ENCODE results near the gene SORBS1.

Gene SORBS1

DNA sequence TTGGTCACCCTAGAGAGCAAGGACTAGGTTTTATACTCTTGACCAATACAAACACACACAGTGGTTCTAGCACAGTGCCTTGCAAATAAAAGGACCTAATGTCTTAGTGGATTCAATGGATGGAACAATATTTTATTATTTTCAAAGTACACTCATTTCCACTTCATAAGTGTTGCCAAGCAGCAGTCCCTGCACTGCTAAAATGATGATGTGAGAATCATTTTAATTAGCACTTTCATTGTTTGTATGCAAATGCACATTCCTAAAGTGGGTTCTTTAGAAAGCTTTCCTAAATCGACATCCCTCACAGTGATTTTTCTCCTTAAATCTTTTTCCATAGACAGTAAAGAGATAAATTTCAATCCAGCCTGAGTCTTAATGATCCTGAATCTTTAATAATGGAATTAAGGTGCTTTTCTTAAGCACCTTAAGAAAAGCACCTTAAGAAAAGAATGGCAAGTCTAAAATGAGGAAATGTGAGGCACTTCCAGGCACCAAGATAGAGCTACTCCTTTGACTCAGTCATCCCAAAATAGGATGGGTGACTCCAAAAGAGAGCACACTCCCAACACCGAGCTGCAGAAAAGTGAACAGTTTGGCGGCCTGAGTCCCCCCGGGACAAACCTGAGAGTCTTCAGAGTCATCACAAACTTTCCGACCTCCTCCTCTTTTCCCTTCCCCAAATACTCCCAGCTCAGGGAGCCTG lies 84.5 kb downstream of the SORBS1 start:
- no peak for TF ChIP-seq CREB1 (IDR thresholded peaks at IDR 0.05; ENCODE audit: low read depth)
- no peak for TF ChIP-seq EGR1 (IDR thresholded peaks at IDR 0.05)
- TF ChIP-seq RAD21 (IDR thresholded peaks at IDR 0.05; ENCODE audit: low read depth) = no peak
- no peak for TF ChIP-seq YY1 (IDR thresholded peaks at IDR 0.05; ENCODE audit: low read depth)
- no peak for TF ChIP-seq TEAD4 (IDR thresholded peaks at IDR 0.05)
- TF ChIP-seq FOXM1 (IDR thresholded peaks at IDR 0.05; ENCODE audit: borderline replicate concordance, low read depth) = no peak
- TF ChIP-seq TCF12 (IDR thresholded peaks at IDR 0.05; ENCODE audit: low read depth) = no peak
- TF ChIP-seq, protein P1, sequence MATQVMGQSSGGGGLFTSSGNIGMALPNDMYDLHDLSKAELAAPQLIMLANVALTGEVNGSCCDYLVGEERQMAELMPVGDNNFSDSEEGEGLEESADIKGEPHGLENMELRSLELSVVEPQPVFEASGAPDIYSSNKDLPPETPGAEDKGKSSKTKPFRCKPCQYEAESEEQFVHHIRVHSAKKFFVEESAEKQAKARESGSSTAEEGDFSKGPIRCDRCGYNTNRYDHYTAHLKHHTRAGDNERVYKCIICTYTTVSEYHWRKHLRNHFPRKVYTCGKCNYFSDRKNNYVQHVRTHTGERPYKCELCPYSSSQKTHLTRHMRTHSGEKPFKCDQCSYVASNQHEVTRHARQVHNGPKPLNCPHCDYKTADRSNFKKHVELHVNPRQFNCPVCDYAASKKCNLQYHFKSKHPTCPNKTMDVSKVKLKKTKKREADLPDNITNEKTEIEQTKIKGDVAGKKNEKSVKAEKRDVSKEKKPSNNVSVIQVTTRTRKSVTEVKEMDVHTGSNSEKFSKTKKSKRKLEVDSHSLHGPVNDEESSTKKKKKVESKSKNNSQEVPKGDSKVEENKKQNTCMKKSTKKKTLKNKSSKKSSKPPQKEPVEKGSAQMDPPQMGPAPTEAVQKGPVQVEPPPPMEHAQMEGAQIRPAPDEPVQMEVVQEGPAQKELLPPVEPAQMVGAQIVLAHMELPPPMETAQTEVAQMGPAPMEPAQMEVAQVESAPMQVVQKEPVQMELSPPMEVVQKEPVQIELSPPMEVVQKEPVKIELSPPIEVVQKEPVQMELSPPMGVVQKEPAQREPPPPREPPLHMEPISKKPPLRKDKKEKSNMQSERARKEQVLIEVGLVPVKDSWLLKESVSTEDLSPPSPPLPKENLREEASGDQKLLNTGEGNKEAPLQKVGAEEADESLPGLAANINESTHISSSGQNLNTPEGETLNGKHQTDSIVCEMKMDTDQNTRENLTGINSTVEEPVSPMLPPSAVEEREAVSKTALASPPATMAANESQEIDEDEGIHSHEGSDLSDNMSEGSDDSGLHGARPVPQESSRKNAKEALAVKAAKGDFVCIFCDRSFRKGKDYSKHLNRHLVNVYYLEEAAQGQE (IDR thresholded peaks at IDR 0.05; ENCODE audit: low read depth) = no peak
- TF ChIP-seq CEBPB (IDR thresholded peaks at IDR 0.05) = no peak
- no peak for TF ChIP-seq EP300 (IDR thresholded peaks at IDR 0.05; ENCODE audit: borderline replicate concordance)
- TF ChIP-seq TAF1 (IDR thresholded peaks at IDR 0.05; ENCODE audit: low read depth) = no peak
- TF ChIP-seq MAX (IDR thresholded peaks at IDR 0.05) = no peak
- no peak for TF ChIP-seq ZBTB7A (IDR thresholded peaks at IDR 0.05; ENCODE audit: low read depth)
- TF ChIP-seq USF1 (IDR thresholded peaks at IDR 0.05) = no peak
- TF ChIP-seq NFIC (IDR thresholded peaks at IDR 0.05) = no peak

DNA sequence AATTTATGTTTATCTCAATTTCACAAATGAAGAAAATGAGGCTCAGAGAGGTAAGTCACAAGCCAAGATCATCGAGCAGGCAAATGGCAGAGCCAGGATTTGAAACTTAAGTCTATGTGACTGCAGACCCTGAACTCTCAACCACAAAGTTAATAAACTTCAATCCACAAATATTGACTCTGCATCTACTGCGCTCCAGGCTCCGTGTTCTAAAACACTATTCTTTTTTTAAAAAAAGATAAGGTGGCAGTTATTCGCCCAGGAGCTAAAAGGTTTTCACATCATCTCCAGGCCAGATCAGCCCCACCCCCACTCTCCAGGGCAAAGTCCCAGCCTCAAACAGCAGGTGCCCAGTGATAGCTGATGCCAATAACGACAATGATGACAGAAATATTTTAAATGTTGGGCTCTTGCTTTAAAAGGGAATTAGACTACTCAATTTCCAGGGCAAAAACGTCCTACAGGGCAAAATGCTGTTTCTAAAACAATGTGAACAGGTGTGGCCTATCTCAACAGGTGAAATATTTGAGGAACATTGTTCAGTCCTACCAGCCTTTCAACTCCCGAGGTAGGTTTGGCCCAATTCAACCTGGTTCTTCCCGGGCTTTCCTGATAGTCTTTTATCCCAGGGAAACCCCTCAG lies 85.2 kb downstream of the SORBS1 start:
- no peak for TF ChIP-seq TCF12 (IDR thresholded peaks at IDR 0.05; ENCODE audit: low read depth)
- no peak for TF ChIP-seq USF1 (IDR thresholded peaks at IDR 0.05)
- no peak for TF ChIP-seq CEBPB (IDR thresholded peaks at IDR 0.05)
- TF ChIP-seq TEAD4 (IDR thresholded peaks at IDR 0.05) = no peak
- TF ChIP-seq, protein P1 (IDR thresholded peaks at IDR 0.05; ENCODE audit: low read depth) = no peak

- TF ChIP-seq MAX (IDR thresholded peaks at IDR 0.05) (no peak), EP300 (IDR thresholded peaks at IDR 0.05; ENCODE audit: borderline replicate concordance) (no peak), USF1 (IDR thresholded peaks at IDR 0.05) (no peak), TAF1 (IDR thresholded peaks at IDR 0.05; ENCODE audit: low read depth) (no peak), RAD21 (IDR thresholded peaks at IDR 0.05; ENCODE audit: low read depth) (no peak), YY1 (IDR thresholded peaks at IDR 0.05; ENCODE audit: low read depth) (no peak), NFIC (IDR thresholded peaks at IDR 0.05) (no peak), EGR1 (IDR thresholded peaks at IDR 0.05) (no peak), TEAD4 (IDR thresholded peaks at IDR 0.05) (no peak), CREB1 (IDR thresholded peaks at IDR 0.05; ENCODE audit: low read depth) (no peak), FOXM1 (IDR thresholded peaks at IDR 0.05; ENCODE audit: borderline replicate concordance, low read depth) (no peak), ZBTB7A (IDR thresholded peaks at IDR 0.05; ENCODE audit: low read depth) (no peak), TCF12 (IDR thresholded peaks at IDR 0.05; ENCODE audit: low read depth) (no peak), CEBPB (IDR thresholded peaks at IDR 0.05) (no peak)
- TF ChIP-seq, protein P1 (IDR thresholded peaks at IDR 0.05; ENCODE audit: low read depth) = no peak
Observed at GRCh38 chr10:95475003-95475383, 86.2 kb downstream of the SORBS1 start.

Measured in Ishikawa (cell line).